Gastrocnemius medialis (tissue), 4 donors: ENCODE results near the gene UTF1.

Source experiments
- CTCF ChIP-seq, 5 experiments: fragments of 450-650 bp in 3 of 5; fragments of 200-600 bp in 2 of 5; sonication (generic) in 2 of 5; IDR thresholded peaks in 4 of 5; conservative IDR thresholded peaks in 1 of 5; 1 replicate in 4 of 5; 2 replicates in 1 of 5; pipeline ENCODE4 v1.5.1; 2016 to 2019; ENCODE audit warnings: antibody characterized with exemption in 5 of 5, mild to moderate bottlenecking in 3 of 5, moderate library complexity in 3 of 5
- POLR2A ChIP-seq, 2 donors: fragments of 450-650 bp; IDR thresholded peaks; one replicate each; pipeline ENCODE4 v1.6.1; 2017; ENCODE audit warnings: antibody characterized with exemption in 2 of 2, mild to moderate bottlenecking in 2 of 2, moderate library complexity in 2 of 2

GRCh38 chr10:133248334-133248715 lies 18.3 kb downstream of the UTF1 start:
- TF ChIP-seq CTCF (IDR thresholded peaks at IDR 0.05 in 4 of 5, conservative IDR thresholded peaks at IDR 0.05 in 1 of 5) (no peak), POLR2A (IDR thresholded peaks at IDR 0.05) (no peak)
